GM23248 (cell line): ENCODE results near the gene OCIAD1. TPM values are rescaled to one million over a fixed set of nuclear protein-coding genes. Genes with fewer than 3 reads are reported as not detected.

Experiments
- DNase-seq: peaks from one replicate; pipeline ENCODE4 v3.0.0-alpha.2; 2015
- H2AFZ ChIP-seq: fragments of 200-600 bp; sonication (generic); 2 replicates; pipeline ENCODE4 v1.6.1; 2016; ENCODE audit warnings: antibody characterized with exemption
- H3F3A ChIP-seq: fragments of 200-600 bp; sonication (generic); 2 replicates; pipeline ENCODE4 v1.6.1; 2016; ENCODE audit warnings: mild to moderate bottlenecking, antibody characterized with exemption, mixed run types; ENCODE audit not compliant: insufficient read depth
- H3K27ac ChIP-seq: fragments of 200-600 bp; sonication (generic); 2 replicates; pipeline ENCODE4 v1.5.1; 2016; ENCODE audit warnings: mild to moderate bottlenecking
- H3K27me3 ChIP-seq: fragments of 200-600 bp; sonication (generic); replicated peaks from 2 replicates; pipeline ENCODE4 v1.6.1; 2016; ENCODE audit warnings: mild to moderate bottlenecking; ENCODE audit not compliant: insufficient read depth
- H3K36me3 ChIP-seq: fragments of 200-600 bp; sonication (generic); 2 replicates; pipeline ENCODE4 v1.6.1; 2016; ENCODE audit warnings: low read depth, mild to moderate bottlenecking
- H3K4me1 ChIP-seq: fragments of 200-600 bp; sonication (generic); 2 replicates; pipeline ENCODE4 v1.6.1; 2016; ENCODE audit warnings: mild to moderate bottlenecking; ENCODE audit not compliant: insufficient read depth
- H3K4me2 ChIP-seq: fragments of 200-600 bp; sonication (generic); one replicate; pipeline ENCODE4 v1.6.1; 2016; ENCODE audit warnings: mild to moderate bottlenecking; ENCODE audit not compliant: unreplicated experiment
- H3K4me3 ChIP-seq: fragments of 200-600 bp; sonication (generic); 2 replicates; pipeline ENCODE4 v1.5.1; 2016; ENCODE audit warnings: mild to moderate bottlenecking
- H3K79me2 ChIP-seq: fragments of 200-600 bp; sonication (generic); 2 replicates; pipeline ENCODE4 v1.6.1; 2016; ENCODE audit warnings: mild to moderate bottlenecking; ENCODE audit not compliant: insufficient read depth
- H3K9ac ChIP-seq: fragments of 200-600 bp; sonication (generic); 2 replicates; pipeline ENCODE4 v1.6.1; 2016; ENCODE audit warnings: mild to moderate bottlenecking
- H3K9me2 ChIP-seq: fragments of 200-600 bp; sonication (generic); 2 replicates; pipeline ENCODE4 v1.6.1; 2016; ENCODE audit warnings: mixed run types, mild to moderate bottlenecking, moderate library complexity; ENCODE audit not compliant: insufficient read depth
- H3K9me3 ChIP-seq: fragments of 200-600 bp; sonication (generic); one replicate; pipeline ENCODE4 v1.6.1; 2017; ENCODE audit warnings: low read depth
- H4K20me1 ChIP-seq: fragments of 200-600 bp; sonication (generic); 2 replicates; pipeline ENCODE4 v1.6.0; 2016; ENCODE audit not compliant: insufficient read depth
- EZH2 ChIP-seq: fragments of 200-600 bp; sonication (generic); IDR thresholded peaks from 2 replicates; pipeline ENCODE4 v1.6.1; 2018; ENCODE audit warnings: antibody characterized with exemption, mild to moderate bottlenecking; ENCODE audit not compliant: insufficient read depth, poor library complexity, severe bottlenecking
- EZH2phosphoT487 ChIP-seq: fragments of 200-600 bp; sonication (generic); IDR thresholded peaks from 2 replicates; pipeline ENCODE4 v1.6.1; 2018; ENCODE audit warnings: antibody characterized with exemption, moderate library complexity, mild to moderate bottlenecking, low read depth; ENCODE audit not compliant: insufficient read depth
- WGBS, 2 experiments: methylation state at CpG; one replicate each; pipeline ENCODE4 v1.1.6; 2015 to 2017; ENCODE audit warnings: low lambda C conversion rate in 2 of 2, low coverage in 1 of 2; ENCODE audit errors: missing lambda C conversion rate in 2 of 2; 5-methylcytosine and 5-hydroxymethylcytosine counted together
- in situ Hi-C: fragments of 300-500 bp; cut with MboI; formaldehyde crosslinking; loops from 2 replicates; pipeline ENCODE4 v1.15.0; 2020
- polyA plus RNA-seq: library from polyadenylated mRNA; unstranded; fragments of >200 nt; fragmentation: Nextera tagmentation; extraction: Ambion mirVana; gene quantifications from 2 replicates; pipeline ENCODE4 v1.2.1, GENCODE V29; 2016
- total RNA-seq: library from RNA; depleted of rRNA; stranded (reverse); fragments of >200 nt; shearing (Covaris generic); gene quantifications from 2 replicates; pipeline ENCODE4 v1.2.3, GENCODE V29; 2014

OCIAD1 gene
- total and polyA plus RNA-seq, 2 experiments from 2014 or later, result 88.9 to 151 TPM

DNA sequence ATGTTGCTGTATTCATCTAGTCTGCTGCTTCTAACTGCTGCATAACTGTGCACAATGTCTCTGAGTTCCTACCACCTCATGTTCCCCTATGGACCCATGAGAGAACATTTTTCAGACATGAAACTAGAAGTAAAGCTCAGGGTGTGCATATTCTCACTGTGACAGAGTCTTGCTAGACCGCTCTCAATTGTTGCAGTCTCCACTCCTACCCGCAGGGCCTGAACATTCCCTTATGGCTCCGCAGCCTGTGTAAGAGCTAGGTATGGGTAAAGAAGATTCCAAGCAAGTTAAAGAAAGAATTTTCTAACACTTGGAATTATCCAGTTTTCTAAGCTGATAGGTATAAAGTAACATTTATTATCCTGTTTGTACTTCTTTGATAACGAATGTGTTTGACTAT is 70.3 kb downstream of the OCIAD1 start:
- H4K20me1 ChIP-seq, result no peaks in the 10 kb centered on the region
- no peaks in the 10 kb centered on the region for H3F3A ChIP-seq
- WGBS, 2 experiments, result 91 to 94% methylated on average over 4 of the region's 4 CpGs
- no peak overlapping the region for H3K4me3 ChIP-seq
- no peaks in the 10 kb centered on the region for H3K27me3 ChIP-seq
- H3K9me2 ChIP-seq, result no peaks in the 10 kb centered on the region
- H3K36me3 ChIP-seq, result no peaks in the 10 kb centered on the region
- no peak for DNase-seq
- H3K9me3 ChIP-seq, result no peaks in the 10 kb centered on the region
- H3K9ac ChIP-seq, result no peak overlapping the region
- H3K27ac ChIP-seq, result no peak overlapping the region
- no peak for TF ChIP-seq EZH2phosphoT487
- no peak for TF ChIP-seq EZH2
- H3K4me1 ChIP-seq, result peaks cover 9% of the 10 kb centered on the region; the same call in 1 of the 2 replicates
- in situ Hi-C loops, result no loop called here
- H2AFZ ChIP-seq, result no peak overlapping the region
- H3K4me2 ChIP-seq, result no peak overlapping the region
- H3K79me2 ChIP-seq, result no peaks in the 10 kb centered on the region

DNA sequence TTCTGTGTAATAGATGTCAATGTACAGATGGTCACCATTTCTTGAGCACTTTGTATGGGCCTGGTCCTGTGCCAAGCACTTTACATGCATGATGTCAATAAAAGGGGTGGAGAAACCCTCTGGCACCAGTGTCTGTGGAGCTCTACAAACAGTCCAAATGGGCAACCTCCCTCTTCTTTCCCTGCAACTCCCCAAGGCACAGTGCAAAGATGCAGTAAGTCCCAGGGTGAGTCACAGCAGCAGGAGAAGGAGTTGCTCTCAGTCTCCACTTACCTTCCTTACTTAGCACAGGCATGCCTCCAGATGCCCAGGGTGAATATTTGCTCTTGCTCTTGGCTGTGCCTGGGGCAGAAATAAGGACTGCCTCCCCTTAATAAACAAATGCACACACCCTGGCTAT is 71.4 kb downstream of the OCIAD1 start:
- Histone ChIP-seq H3K79me2 (no peaks in the 10 kb centered on the region), H3K9me2 (no peaks in the 10 kb centered on the region), H3K27me3 (no peaks in the 10 kb centered on the region), H3K27ac (no peak overlapping the region), H3K36me3 (no peaks in the 10 kb centered on the region), H3K4me1 (peaks cover 9% of the 10 kb centered on the region; the same call in 1 of the 2 replicates), H3K4me3 (no peak overlapping the region), H3K9ac (no peak overlapping the region), H3F3A (no peaks in the 10 kb centered on the region), H3K4me2 (no peak overlapping the region), H3K9me3 (no peaks in the 10 kb centered on the region), H4K20me1 (no peaks in the 10 kb centered on the region), H2AFZ (no peak overlapping the region)
- TF ChIP-seq EZH2phosphoT487 (no peak), EZH2 (no peak)
- DNase-seq, result peak; percentile 35
- in situ Hi-C loops, result no loop called here

DNA sequence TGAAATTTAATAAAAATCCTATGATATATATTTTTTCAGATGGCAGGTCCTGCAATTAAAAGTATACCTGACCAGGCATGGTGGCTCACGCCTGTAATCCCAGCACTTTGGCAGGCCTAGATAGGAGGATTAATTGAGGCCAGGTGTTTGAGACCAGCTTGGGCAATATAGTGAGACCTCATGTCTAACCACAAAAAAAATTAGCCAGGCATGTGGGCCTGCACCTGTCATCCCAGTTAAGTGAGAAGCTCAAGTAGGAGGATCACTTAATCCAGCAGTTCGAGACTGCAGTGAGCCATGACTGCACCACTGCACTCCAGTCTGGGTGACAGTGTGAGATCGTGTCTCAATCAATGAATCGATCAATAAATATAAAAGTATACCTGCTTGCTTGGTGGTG is 73.2 kb downstream of the OCIAD1 start:
- H4K20me1 ChIP-seq, result no peaks in the 10 kb centered on the region
- H2AFZ ChIP-seq, result no peak overlapping the region
- H3K27ac ChIP-seq, result no peak overlapping the region
- TF ChIP-seq EZH2, result no peak
- DNase-seq, result no peak
- WGBS, 2 experiments, result 92 to 93% methylated on average over 4 of the region's 4 CpGs
- H3K9me2 ChIP-seq, result no peaks in the 10 kb centered on the region
- peaks cover 6% of the 10 kb centered on the region for H3F3A ChIP-seq
- no peak overlapping the region for H3K4me2 ChIP-seq
- H3K9ac ChIP-seq, result no peak overlapping the region
- in situ Hi-C loops, result no loop called here
- no peaks in the 10 kb centered on the region for H3K36me3 ChIP-seq
- peaks cover 12% of the 10 kb centered on the region for H3K4me1 ChIP-seq
- no peaks in the 10 kb centered on the region for H3K9me3 ChIP-seq
- no peaks in the 10 kb centered on the region for H3K27me3 ChIP-seq
- H3K4me3 ChIP-seq, result no peak overlapping the region
- no peaks in the 10 kb centered on the region for H3K79me2 ChIP-seq

DNA sequence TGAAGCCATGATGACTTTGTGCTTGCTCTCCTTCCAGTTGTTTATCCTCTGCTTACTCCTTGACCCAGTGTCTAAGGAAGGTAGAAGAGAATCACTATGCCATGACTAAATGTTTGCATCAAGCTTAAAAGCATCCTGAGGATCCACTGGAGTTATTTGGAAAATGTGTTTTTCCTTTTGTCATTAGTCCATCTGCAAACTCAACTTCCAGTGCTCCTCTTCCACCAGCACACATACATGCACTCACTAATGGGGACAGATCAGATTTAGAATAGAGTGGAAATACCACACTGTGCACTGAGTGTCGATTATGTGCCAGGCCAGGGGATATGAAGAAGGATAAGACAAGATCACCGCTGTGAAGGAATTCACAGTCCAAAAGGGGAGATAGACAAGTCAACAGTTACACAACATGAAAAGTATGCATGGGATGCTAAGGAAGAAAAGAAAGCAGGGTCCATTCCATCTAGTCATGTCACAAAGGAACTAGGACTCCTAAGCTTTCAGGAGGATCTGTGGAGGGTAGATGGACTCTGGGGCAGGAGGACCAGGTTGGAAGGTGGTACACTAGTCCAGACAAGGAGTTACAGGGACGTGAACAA is 73.8 kb downstream of the OCIAD1 start:
- no peak overlapping the region for H3K4me2 ChIP-seq
- no peaks in the 10 kb centered on the region for H3K79me2 ChIP-seq
- DNase-seq, result no peak
- no peaks in the 10 kb centered on the region for H3K36me3 ChIP-seq
- no peaks in the 10 kb centered on the region for H3K27me3 ChIP-seq
- H3K27ac ChIP-seq, result no peak overlapping the region
- H4K20me1 ChIP-seq, result no peaks in the 10 kb centered on the region
- in situ Hi-C loops, result no loop called here
- peaks cover 11% of the 10 kb centered on the region for H3F3A ChIP-seq
- no peaks in the 10 kb centered on the region for H3K9me3 ChIP-seq
- TF ChIP-seq EZH2phosphoT487, result no peak
- H3K4me3 ChIP-seq, result no peak overlapping the region
- no peak overlapping the region for H2AFZ ChIP-seq
- H3K9ac ChIP-seq, result no peak overlapping the region
- no peaks in the 10 kb centered on the region for H3K9me2 ChIP-seq
- peaks cover 16% of the 10 kb centered on the region for H3K4me1 ChIP-seq
- WGBS, 2 experiments, result 87 to 90% methylated on average over 3 of the region's 3 CpGs

DNA sequence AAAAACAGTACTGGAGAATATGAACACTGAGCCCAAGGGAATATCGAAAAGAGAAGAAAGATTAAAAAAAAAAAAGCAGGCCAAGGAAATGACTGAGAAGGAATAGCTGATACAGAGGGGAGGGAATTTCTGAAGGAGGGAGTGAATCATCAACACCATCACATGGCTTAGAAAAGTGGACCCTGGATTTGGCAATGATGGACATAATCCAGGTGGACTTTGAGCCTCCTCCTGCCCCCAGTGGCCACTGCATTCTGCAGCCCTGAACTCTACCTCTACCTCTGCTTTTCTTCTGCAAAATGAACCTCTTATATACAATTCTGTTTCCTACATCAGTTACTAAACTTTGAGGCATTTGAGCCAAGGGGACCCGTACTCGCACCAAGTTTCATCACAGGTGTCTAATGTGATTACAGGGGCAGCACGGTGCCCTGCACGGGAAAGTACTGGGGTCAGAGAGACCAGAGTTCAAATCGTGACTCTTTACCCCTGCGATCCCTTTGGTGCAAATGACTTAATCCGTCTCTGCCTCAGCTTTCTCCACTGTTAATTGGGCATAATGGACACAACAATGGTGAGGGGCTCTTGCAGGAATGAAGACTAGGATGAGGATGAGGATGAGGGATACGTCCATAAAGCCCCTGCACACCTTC is 74.6 kb downstream of the OCIAD1 start:
- Histone ChIP-seq H3F3A (peaks cover 12% of the 10 kb centered on the region), H2AFZ (no peak overlapping the region), H3K36me3 (no peaks in the 10 kb centered on the region), H3K79me2 (no peaks in the 10 kb centered on the region), H3K27me3 (no peaks in the 10 kb centered on the region), H3K4me3 (peak overlapping the region; percentile 74; the same call in 1 of the 2 replicates), H3K27ac (no peak overlapping the region), H3K4me2 (peak overlapping the region; percentile 65), H3K4me1 (peaks cover 16% of the 10 kb centered on the region), H4K20me1 (no peaks in the 10 kb centered on the region), H3K9me2 (no peaks in the 10 kb centered on the region), H3K9me3 (no peaks in the 10 kb centered on the region), H3K9ac (no peak overlapping the region)
- TF ChIP-seq EZH2, result no peak
- no peak for TF ChIP-seq EZH2phosphoT487
- in situ Hi-C loops, result no loop called here
- peak; percentile 58 for DNase-seq
- 92 to 95% methylated on average over 9 of the region's 9 CpGs for WGBS, 2 experiments
